Esophagus squamous epithelium (tissue), 5 donors: ENCODE measurements around the gene LACTBL1. TPM values are rescaled to one million over a fixed set of nuclear protein-coding genes. Genes with fewer than 3 reads are reported as not detected.

ENCODE experiments used
- DNase-seq: peaks from one replicate; lab custom pipeline; 2025; lab: John Stamatoyannopoulos, UW
- H3K27ac ChIP-seq, 4 donors: fragments of 200-600 bp; sonication (generic); one replicate each; pipeline ENCODE4 v1.5.1; 2016 to 2019; ENCODE audit warnings: mild to moderate bottlenecking in 1 of 4
- H3K27me3 ChIP-seq, 4 donors: fragments of 200-600 bp; sonication (generic); 1 replicate in 3 of 4; 2 replicates in 1 of 4; pipeline versions ENCODE4 v1.5.1 to v1.6.0; 2017 to 2021; ENCODE audit warnings: antibody characterized with exemption in 1 of 4
- H3K36me3 ChIP-seq, 3 donors: fragments of 200-600 bp; sonication (generic); one replicate each; pipeline ENCODE4 v1.5.1; 2016 to 2019
- H3K4me1 ChIP-seq, 3 donors: fragments of 200-600 bp; sonication (generic); one replicate each; pipeline ENCODE4 v1.5.1; 2017 to 2019
- H3K4me3 ChIP-seq, 4 donors: fragments of 200-600 bp; sonication (generic); 1 replicate in 3 of 4; 2 replicates in 1 of 4; pipeline ENCODE4 v1.5.1; 2016 to 2019; ENCODE audit warnings: mild to moderate bottlenecking in 2 of 4, moderate library complexity in 1 of 4
- H3K9me3 ChIP-seq, 3 donors: fragments of 200-600 bp; sonication (generic); one replicate each; pipeline ENCODE4 v1.5.1; 2016 to 2019
- CTCF ChIP-seq, 6 experiments: fragments of 450-650 bp in 4 of 6; fragments of 200-600 bp in 2 of 6; sonication (generic) in 2 of 6; IDR thresholded peaks; one replicate each; pipeline ENCODE4 v1.5.1; 2016 to 2019; ENCODE audit warnings: antibody characterized with exemption in 6 of 6, mild to moderate bottlenecking in 4 of 6, moderate library complexity in 4 of 6
- POLR2A ChIP-seq, 4 donors: fragments of 450-650 bp; IDR thresholded peaks; one replicate each; pipeline ENCODE4 v1.6.1; 2017; ENCODE audit warnings: antibody characterized with exemption in 4 of 4, mild to moderate bottlenecking in 4 of 4, moderate library complexity in 3 of 4
- WGBS, 2 donors: methylation state at CpG; one replicate each; pipeline ENCODE4 v1.1.5; 2018; 5-methylcytosine and 5-hydroxymethylcytosine counted together
- intact Hi-C: fragments of 100-400 bp; cut with DNase I; formaldehyde crosslinking; loops from one replicate; pipeline ENCODE4 v1.15.0; 2022
- total RNA-seq, 4 donors: library from RNA; depleted of rRNA; stranded (reverse); fragments of >200 nt; gene quantifications; one replicate each; pipeline ENCODE4 v1.1.0, GENCODE V29; 2016
- donor health status: DM: yes; HTN: yes; CAD: no.

LACTBL1 gene
- total RNA-seq, 4 donors from 2014 or later = not detected

DNA sequence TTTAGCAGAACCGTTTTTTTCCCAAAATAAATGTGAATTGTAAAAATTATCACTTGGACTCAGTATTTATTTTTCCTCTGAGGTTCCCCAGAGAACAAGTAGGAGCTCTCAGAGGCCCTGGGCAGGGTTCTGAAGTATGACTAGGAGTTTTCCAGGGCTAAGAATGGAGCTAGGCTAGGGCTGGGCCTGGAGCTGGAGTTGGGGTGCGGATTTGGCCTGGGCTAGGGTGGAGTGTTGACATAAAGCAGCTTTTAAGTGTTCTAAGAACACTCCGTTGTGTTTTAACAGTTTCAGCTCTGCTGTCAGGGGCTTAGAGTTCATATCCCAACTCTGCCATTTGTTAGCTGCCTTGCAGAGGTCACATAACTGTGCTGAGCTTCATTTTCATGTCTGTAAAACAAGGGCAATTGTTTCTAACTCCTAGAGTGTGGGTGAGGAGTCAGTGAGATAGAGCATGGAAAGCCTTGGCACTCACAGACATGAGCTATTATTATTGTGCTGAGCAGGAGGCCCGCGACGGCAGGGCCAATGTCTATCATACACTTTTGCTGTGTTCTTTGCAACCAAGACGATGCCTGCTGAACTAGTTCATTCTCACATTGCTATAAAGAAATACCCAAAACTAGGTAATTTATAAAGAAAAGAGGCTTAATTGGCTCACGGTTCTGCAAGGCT is 51.1 kb downstream of the LACTBL1 start:
- no peak overlapping the region for H3K4me3 ChIP-seq
- no peak overlapping the region for H3K27ac ChIP-seq
- H3K36me3 ChIP-seq = no peaks in the 10 kb centered on the region
- no peaks in the 10 kb centered on the region for H3K9me3 ChIP-seq
- 74 to 81% methylated on average over 8 of the region's 8 CpGs for WGBS, 2 donors
- no peak for TF ChIP-seq CTCF (IDR thresholded peaks at IDR 0.05)
- TF ChIP-seq POLR2A (IDR thresholded peaks at IDR 0.05) = no peak
- intact Hi-C loops = loop anchor here (10.0 kb wide), 1 partner anchor 247 kb away; no protein-coding TSS in a partner anchor
- H3K4me1 ChIP-seq = peaks cover 0 to 25% (median 5%) of the 10 kb centered on the region in 3 donors
- peaks cover 0 to 46% (median 0%) of the 10 kb centered on the region in 4 donors for H3K27me3 ChIP-seq
- DNase-seq = no peak

DNA sequence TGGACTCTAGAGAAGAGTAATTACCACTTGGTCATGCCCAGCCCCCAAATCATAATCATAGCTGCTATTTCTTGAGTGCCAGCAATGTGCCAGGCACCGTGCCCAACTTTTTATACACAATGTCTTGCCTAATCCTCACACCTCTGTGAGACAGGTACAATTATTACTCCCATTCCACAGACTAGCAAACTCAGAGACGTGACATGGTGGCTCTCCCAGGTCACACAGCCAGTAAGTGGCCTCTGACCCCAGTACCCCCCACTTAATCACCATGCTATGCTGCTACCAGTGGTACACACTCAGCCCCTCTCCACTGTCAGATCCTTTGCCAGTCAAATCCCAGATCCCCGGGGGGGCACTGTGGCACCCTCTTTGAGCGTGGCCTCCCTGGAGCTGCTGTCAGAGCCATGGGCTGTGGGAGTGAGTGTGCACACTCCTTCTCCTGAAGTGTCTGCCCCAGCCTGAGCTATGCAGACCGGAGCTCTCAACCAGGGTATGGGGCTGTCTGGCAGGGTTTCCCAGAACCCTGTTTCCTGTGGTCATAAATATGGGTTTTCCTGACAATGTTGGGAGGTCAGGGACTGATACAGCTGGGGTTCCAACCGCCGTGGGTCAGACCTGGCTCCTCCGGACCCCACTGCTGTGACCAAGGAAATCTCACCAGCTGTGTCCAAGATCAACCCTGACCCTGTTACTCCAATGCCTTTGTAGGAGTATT is 51.8 kb downstream of the LACTBL1 start:
- Histone ChIP-seq H3K27me3 (peaks cover 0 to 41% (median 0%) of the 10 kb centered on the region in 4 donors), H3K9me3 (no peaks in the 10 kb centered on the region), H3K36me3 (no peaks in the 10 kb centered on the region), H3K27ac (no peak overlapping the region), H3K4me1 (peaks cover 0 to 32% (median 6%) of the 10 kb centered on the region in 3 donors), H3K4me3 (no peak overlapping the region)
- intact Hi-C loops = loop anchor here (10.0 kb wide), 1 partner anchor 246 kb away; no protein-coding TSS in a partner anchor
- no peak for DNase-seq
- WGBS, 2 donors = 37 to 47% methylated on average over 3 to 6 of the region's 8 CpGs
- no peak for TF ChIP-seq POLR2A (IDR thresholded peaks at IDR 0.05)
- TF ChIP-seq CTCF (IDR thresholded peaks at IDR 0.05) = no peak

GRCh38 chr1:22920026-22920733 is 52.5 kb downstream of the LACTBL1 start:
- Histone ChIP-seq H3K27me3 (peaks cover 0 to 41% (median 0%) of the 10 kb centered on the region in 4 donors), H3K4me1 (peaks cover 0 to 39% (median 6%) of the 10 kb centered on the region in 3 donors), H3K27ac (no peak overlapping the region), H3K4me3 (no peak overlapping the region), H3K9me3 (no peaks in the 10 kb centered on the region), H3K36me3 (no peaks in the 10 kb centered on the region)
- TF ChIP-seq CTCF (IDR thresholded peaks at IDR 0.05) (no peak), POLR2A (IDR thresholded peaks at IDR 0.05) (no peak)
- intact Hi-C loops = loop anchor here (10.0 kb wide), 1 partner anchor 245 kb away; no protein-coding TSS in a partner anchor
- 28 to 62% methylated on average over 2 to 5 of the region's 6 CpGs for WGBS, 2 donors
- no peak for DNase-seq

- Histone ChIP-seq H3K9me3 (no peaks in the 10 kb centered on the region), H3K4me3 (no peak overlapping the region), H3K27ac (no peak overlapping the region), H3K4me1 (peaks cover 0 to 39% (median 6%) of the 10 kb centered on the region in 3 donors), H3K27me3 (peaks cover 0 to 44% (median 0%) of the 10 kb centered on the region in 4 donors), H3K36me3 (no peaks in the 10 kb centered on the region)
- TF ChIP-seq CTCF (IDR thresholded peaks at IDR 0.05) = no peak
- intact Hi-C loops = loop anchor here (10.0 kb wide), 1 partner anchor 245 kb away; no protein-coding TSS in a partner anchor
- 67 to 70% methylated on average over 7 to 8 of the region's 8 CpGs for WGBS, 2 donors
- DNase-seq = no peak
These were observed 53.2 kb downstream of the LACTBL1 start for GRCh38 chr1:22919341-22920025.
